ENCODE data around the gene BBLN.
"Not testable (repeated sequence)": the region's sequence is repeated elsewhere in the genome, so short reads cannot be mapped to it uniquely, and the experiment has no call there.

BBLN gene

DNA sequence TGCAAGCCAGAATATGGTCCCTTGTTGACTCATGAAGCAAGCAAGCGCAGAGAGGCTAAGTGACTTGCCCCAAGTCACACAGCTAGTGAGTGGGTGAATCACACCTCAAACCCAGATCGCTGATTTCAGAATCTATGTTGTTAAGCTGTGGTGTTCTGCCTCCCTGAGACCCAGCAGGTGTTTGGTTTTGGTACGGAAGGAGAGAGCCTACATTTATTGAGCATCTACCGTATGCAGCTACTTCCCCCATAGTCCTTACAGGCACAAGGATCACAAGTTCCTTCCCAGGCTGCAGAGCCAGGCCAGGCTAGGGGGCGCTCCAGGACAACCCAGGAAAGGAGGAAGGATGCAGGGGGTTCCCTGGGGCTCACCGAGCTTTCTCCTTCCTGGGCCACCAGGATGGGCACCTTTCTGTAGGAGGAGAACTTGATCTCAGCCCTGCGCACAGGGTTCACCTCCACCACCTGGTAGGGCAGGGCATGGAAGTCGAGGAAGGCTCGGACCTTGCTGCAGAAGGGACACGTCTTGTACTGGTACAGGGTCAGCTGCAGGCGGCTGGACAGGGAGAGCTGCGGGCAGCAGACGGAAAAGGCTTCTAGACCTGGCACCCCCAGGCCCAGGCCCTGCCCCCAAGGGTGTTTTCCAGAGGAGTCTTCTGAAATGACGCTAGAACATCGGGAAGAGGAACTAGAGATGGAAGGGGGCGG is 35.0 kb upstream of the BBLN start:
- peak; percentile 43 for DNase-seq

DNA sequence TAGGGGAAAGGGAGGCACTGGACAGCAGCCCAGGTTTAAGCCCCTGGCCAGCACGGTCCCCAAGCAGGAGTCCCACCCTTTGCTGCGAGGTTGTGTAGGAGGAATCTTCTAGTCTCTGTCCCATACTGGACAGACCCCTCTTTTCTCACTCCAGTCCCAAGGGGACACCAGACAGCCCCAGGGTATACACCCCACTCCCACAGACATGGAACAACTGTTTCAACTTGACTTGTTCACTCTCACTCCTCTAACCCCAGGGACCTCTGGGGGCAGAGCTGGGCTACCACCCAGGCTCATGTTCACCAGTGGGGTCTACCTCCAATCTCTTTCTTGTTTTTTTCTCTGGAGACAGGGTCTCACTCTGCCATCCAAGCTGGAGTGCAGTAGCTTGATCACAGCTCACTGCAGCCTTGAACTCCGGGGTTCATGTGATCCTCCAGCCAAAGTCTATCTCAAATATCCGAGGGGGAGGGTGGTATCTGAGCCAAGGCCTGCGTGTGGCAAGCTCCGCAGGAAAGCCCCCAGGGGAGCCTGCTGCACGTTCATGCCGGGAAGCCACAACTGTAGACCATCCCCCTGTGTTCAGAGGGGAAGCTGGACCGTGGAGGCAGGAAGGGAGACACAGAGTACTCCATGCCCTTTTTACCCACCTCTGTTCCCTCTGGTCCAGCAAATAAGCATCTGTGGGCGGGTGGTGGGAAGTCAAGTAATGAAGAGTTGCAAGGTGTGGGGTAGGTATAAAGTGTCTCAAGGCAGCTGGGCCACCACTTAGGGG is 34.3 kb upstream of the BBLN start:
- DNase-seq = no peak

DNA sequence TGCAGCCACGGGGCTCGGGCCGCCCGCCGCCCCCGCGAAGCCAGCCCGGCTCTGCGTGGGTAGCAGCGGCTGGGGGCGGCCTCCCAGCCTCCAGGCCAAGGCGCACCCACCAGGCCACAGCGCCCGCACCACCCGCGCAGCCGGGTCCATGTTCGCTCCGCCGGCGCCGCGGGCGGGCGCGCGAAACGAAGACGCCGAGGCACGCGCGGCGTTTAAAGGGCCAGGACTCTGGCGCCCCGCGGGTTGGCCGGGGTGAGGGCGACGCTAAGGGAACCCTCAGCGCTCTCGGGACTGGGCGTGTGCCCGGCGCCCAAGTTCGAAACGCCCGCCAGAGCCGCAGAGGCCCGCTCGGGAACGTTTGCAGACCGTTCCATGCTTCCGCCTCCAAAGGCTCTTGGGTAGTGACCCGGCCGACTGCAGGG is 32.5 kb upstream of the BBLN start, which contains the start of gene PTGES2:
Gene PTGES2, minus strand, starts transcription at position 162 of the 422 bp plus-strand sequence. Its CDS starts 12 bp downstream, at position 150.
- peak; percentile 88 for DNase-seq

DNA sequence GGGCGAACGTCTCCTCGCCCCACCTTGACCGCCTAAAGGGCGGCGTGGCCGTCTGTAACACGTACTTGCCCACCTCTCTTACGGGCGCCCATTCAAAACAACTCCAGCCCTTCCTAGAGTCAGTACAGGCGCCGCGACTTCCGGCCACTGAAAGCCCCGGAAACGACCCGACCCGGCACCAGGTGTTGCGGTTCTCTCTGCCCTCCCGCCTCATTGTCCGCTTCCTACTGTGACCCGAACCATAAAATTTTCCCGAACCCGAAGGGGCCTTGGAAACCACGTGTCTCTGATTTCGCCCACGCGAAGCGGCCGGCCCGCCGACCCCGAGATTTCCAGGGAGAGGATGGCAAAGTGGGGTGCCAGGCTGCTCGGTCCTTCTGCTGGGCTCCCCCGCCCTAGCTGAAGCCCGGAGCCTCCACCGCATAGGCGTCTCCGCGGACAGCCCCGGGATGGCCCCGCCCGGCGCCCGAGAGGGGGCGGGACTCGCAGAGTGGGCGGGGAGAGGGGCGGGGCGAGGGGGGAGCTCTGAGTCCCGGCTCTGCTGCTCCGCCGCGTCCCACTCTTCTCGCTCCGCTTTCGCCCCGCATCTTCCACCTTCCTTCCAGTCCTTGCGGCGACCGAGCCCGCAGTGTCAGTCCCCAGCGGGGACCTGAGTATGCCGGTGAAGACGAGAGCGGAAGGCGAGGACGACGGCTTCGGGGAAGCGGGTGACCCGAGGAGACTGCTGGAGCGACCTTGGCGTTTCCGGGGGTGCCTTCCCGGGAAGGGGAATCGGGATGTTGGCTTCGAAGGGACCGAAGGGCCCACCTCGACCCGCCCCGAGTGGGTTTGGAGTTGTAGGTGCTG is 31.9 kb upstream of the BBLN start:
- peak; percentile 92 for DNase-seq

DNA sequence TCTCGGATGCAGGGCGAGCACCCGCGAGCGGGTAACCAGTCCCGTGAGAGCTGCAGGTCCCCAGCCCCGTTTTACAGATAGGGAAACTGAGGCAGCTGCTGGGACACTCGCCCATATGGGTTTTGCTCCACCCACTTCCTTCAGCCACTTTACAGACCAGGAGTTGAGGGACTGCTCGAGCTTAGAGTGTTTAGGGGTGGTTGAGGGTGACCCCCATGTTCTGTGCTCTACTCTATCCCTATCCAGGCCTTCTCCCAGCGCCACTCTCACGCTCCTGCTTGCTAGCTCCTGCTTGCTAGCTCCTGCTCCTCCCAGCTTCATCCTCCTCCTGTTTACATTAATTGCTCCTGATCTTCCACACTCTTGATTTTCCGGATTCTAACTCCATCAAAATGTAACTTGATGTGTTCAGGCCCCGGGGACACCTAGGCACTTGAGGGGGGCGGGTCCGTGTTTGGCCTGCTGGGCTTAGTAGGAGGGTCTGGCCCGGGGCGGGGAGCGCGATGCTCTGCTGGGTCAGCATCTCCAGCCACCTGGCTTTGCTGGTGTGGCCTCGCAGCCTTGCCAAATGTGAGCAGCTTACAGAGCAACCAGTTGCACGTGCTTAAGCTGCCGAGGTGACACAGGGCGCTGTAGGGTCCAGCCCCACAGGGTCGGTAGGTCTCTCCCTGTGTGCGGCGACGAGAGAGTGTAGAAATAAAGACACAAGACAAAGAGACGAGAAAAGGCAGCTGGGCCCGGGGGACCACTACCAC is 31.1 kb upstream of the BBLN start:
- no peak for DNase-seq

DNA sequence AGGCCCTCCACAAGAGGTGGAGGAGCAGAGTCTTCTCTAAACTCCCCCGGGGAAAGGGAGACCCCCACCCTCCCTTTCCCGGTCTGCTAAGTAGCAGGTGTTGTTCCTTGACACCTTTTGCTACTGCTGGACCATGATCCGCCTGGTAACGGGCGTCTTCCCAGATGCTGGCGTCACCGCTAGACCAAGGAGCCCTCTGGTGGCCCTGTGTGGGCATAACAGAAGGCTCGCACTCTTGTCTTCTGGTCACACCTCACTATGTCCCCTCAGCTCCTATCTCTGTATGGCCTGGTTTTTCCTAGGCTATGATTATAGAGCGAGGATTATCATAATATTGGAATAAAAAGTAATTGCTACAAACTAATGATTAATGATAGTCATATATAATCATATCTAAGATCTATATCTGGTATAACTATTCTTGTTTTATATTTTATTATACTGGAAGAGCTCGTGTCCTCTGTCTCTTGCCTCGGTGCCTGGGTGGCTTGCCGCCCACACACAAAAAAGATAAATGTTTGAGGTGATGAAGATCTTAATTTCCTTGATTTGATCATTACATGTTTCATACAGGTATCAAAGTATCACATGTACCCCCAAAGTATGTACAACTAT is 30.0 kb upstream of the BBLN start:
- DNase-seq = not testable (repeated sequence)

DNA sequence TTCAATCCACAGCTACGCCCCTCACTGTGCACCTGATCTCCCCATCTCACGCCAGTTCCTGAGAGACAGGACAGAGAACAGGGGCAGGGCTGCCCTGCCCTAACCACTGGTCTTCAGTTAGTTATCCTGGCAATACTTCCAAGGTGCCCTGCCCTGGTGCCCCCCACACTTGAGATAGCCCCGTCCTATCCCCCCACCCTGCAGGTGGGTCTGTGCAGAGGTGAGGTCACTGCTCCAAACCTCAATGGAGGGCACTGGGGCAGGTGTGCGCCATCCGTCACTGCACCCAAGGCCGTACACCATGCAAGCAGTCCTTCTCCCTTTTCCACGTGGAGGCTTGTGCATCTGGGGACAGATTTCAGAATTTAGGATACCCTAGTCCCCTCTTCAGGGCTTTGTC is 29.4 kb upstream of the BBLN start:
- DNase-seq = not testable (repeated sequence)

DNA sequence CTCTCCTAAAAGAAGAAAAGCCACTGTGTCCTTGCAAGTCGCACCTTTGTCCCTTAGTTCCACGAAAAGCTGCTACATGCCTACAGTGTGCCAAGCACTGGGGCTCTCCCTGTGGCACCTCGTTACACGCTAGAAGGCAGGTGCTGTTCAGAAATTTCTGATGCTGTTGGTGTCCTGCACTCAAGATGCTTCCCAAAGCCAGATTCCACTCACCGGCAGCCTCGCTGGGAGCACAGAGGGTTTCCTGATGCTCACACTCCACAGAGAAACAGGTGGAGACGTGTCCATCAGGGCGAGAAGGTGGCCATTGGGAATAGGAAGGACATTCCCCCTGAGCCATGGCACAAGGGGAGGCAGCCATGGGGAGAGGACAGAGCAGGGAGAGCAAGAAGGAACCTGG is 28.7 kb upstream of the BBLN start:
- DNase-seq = not testable (repeated sequence)

DNA sequence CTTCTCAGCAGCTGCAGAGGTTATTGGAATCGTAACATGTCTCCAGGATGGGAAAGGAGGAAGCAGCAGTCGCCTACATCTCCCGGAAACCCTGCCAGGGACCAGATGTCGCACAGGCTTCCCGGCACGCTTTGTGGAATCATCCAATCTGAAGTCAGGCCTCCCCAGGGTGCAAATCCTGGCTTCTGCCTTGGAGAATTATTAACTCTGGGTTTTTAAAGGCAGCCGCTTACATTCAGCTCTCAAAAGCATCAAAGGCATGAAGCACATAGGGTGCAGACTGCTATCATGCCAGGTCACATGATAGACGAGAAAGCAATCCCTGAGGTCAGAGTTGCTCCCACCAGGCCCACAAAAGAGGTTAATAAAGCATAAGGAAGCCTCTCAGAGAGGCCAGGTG is 27.9 kb upstream of the BBLN start:
- DNase-seq = not testable (repeated sequence)

DNA sequence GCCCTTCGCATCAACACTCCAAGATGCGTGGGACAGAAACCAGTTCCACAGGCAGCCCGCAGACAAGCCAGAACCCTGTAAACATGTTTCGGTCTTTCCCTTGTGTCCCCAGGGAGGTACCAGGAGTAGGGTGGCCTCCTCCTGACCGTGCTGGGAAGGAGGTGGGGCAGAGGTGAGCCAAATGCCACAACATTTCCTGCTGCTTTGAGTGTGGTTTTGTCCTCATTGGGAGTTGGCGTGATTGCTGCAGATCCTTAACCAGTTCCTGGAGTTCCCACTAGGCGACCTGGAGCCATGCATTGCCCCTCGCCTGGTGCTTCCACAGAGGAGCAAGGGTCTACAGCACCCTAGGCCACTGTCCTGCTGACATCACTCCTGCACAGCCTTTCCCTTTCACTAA is 24.5 kb upstream of the BBLN start:
- DNase-seq = not testable (repeated sequence)

DNA sequence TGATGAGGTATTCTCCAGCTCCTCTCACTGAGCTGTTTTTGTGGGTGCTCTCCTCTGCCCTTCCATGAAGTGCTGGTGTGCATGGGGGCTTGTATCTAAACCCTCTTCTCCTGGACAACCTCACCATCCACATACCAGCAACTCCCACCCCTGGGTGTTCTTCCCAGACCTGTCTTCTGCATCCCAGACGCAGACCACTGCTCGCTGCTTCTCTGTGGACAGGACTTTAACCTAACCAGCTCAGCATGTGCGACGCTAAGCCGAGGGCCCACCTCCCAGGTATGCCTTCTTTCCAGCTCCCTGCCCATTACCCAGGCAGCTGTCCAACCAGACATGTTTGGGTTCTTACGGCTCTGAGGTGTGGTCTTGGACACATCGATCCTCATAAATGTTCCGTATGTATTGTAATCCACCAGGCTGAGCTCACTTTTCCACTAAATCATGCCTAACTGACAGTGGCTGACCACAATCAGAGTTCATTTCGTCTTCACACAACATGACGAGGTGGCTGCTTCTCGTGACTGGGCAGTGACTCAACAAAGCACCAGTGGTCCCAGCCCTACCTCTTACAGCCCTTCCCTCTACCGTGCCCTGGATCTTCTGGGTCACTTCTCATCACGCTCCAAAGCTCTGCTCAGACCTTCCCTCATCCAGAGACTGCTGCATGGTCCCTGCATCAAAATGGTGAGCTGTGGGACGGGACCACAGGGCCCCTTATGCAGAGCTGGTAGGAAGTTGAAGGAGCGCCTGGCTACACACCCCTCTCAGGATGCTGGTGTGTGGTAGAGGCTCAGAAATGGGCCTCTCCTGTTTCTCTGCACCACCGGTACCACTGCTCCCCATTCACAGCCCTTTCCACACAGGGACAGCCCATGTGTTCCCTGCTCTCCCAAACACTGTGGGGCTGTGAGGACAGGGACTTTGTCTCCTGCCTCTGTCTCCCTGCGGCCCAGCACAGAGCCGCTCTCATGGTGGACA is 23.0 kb upstream of the BBLN start:
- DNase-seq = peak; percentile 86

DNA sequence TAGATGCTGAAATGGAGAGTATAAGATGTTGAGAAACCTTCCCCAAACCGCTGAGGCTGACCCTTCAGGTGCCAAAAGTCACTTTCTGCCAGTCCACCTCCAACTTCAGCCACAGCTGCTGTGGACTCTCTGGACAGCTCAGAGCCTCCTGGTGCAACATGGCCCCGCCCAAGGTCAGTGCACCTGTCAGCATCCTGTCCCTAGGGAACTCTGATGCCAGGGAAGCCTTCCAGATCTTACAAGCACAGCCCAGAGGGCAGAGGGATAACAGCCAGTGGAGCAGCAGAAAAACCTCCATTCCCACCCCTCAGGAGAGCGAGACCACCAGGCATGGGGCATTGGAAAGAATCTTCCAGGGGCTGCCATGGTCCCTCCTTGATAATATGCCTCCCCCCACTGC is 22.1 kb upstream of the BBLN start:
- no peak for DNase-seq

DNA sequence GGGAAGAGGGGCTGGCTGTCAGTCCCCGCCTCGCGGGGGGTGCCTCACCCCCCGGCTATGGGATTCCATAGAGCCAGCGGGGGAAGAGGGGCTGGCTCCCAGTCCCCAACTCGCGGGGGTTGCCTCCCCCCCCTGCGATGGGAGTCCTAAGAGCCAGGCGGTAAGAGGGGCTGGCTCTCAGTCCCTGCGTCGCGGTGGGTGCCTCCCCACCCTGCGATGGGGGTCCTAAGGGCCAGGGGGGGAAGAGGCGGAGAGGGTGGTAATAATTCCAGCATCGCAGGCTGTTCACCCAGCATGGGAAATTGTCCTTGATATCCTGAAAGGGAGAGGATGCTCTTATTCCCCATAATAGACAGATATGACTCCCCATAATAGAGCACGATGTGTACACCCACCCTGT is 20.4 kb upstream of the BBLN start:
- DNase-seq = no peak

DNA sequence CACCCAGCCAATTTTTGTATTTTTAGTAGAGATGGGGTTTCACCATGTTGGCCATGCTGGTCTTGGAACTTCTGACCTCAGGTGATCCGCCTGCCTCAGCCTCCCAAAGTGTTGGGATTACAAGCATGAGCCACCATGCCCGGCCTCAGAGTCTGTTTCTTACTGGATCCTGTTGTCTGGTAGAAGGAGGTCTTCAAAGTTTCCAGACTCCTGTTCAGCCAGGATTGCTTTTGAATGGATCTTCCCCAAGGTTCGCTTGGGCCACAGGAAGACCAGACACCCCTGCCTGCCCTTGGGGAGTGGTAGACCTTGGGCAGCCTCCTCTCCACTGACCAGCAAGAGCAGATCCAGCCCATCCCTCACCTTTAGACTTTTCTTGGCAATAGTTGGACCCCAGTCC is 18.5 kb upstream of the BBLN start:
- DNase-seq = no peak

DNA sequence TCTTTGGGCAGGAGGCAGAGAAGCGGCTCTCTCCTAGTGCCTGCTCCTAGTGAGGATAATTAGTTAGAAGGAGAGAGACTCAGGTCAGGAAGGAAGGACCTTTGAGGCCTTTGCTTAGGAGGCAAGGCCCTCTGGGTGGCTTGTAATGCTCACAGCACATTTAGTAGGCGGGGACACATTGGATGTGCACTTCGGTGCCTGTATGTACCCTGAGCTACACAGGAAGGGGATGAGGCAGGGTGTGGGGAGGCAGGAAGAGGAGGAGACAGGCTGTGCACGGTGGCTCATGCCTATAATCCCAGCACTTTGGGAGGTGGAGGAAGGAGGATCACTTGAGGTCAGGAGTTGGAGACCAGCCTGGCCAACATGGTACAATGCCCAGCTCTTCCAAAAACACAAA is 18.0 kb upstream of the BBLN start:
- no peak for DNase-seq

DNA sequence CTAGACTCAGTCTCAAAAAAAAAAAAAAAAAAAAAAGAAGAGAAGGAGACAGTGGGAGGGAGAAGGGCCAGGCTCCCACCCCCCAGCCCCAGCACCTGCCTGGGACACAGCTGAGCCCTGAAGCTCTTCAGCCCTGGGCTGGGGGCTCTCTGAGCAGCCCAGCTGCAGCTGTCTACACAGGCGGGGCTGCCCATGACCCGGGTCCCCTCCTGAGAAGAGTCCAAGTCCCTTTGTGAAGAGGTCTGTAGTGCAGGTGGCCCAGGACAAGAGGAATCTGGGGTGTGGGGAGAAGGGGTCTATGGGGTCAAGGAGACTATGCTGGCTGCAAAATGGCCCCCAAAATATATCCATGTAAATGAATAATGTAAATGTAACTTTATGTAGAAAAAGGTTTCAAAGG is 17.5 kb upstream of the BBLN start:
- DNase-seq = no peak

DNA sequence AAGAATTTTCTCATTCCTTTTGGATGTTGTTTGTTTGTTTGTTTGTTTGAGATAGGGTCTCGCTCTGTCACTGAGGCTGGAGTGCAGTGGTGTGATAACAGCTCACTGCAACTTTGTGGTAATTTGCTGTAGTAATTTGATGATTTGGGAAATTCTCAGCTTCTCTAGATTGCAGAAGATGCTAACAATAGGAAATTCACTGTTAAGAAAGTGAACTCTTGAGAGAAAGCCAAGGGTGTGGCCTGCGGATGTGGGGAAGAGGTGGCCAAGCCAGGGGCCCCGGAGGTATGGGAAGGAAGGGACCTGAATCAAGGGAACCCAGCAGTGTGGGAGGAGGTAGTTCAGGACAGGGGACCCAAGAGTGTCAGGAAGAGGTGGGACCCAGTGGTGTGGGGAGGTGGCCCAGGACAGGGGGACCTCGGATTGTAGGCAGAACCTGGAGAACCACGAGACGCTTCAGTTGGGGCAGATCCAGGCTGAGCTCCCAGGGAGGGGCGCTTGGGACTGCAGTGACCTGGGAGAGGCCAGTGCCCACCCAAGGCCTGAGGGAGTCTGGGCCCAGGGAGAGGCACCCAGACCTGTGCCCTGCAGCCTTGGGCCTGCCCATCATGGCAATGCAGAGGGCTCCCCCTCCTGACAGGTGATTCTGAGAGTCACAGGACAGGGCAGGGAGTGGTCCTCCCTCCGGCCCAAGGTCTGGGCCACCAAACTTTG is 16.4 kb upstream of the BBLN start:
- DNase-seq = no peak

DNA sequence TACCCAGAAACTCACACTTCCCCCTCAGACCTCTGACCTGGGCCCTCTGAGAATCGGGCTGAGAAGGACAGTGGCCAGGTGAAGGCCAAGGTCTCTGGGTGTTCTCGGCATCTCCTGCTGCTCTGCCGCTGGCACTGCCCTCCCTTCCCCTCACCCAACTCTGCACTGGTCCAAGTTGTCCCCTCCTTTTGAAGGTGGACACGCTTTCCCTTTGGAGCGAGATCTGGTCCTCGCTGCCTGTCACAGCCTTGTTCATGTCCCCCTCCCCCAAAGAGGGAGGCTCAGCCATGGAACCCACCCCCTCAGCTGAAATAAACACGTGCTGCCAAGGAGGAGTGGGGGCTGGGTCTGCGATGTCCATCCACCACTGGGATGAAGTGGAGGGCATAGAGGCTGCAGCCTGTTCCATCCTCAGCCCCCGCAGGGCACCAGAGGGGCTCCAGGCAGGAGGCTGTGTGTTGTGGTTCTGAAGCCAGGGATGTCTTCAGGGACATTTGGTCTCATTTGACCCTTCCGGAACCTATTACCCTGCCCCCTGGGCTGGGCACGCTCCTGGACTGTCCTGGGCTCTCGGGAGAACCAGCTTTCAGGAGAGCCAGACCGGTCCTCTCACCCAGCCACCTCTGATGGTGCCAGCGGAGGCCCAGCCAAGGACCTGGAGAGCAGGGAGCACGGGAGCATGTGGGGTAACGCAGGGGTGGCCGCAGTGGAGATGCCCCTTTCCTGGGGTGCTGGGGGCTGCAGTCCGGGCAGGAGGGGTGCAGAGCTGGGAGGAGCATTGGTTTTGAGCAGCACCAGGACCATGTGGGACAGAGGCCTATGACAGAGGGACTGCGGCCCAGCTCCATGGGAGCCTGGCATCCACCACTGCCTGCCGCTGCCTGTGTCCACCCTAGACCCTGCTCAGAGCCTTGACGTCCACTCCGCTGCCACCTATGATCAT is 15.6 kb upstream of the BBLN start:
- DNase-seq = no peak

DNA sequence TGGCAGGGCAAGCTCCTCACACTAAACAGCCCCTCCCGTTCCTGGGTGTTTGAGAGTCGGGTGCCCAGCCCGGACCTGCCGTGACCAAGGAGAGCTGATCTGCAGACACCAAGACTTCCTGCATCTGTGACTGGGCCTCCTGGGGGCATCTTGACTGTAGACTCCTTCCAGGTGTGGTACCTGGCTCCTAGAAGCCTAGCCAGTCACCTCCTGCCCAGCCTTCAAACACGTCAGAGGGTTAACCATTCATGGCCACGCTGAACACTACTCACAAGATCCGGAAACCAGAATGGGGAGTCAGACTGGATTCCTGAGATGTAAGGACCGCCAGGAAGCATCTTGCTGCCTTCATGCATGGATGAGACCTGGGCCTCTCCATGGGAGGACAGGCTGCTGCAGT is 14.5 kb upstream of the BBLN start:
- no peak for DNase-seq

All from fibroblast of skin of abdomen (primary cell).